ENCODE results near the gene ZFR2. TPM values are rescaled to one million over a fixed set of nuclear protein-coding genes. Genes with fewer than 3 reads are reported as not detected.

Gene ZFR2
- total and polyA plus RNA-seq, 2 of the 8 experiments (the other 6 are each of a cell fraction or from before 2014, with no cell fraction given): 14.5 to 28.4 TPM

GRCh38 chr19:3867971-3868769, 668 bp downstream of the ZFR2 start:
- WGBS, 2 experiments (ENCODE audit: extremely low coverage in 1 of 2, insufficient coverage in 1 of 2, insufficient read length in 1 of 2, insufficient replicate concordance in 2 of 2, low coverage in 1 of 2, low lambda C conversion rate in 2 of 2, missing lambda C conversion rate in 1 of 2): 59% methylated on average over 11 of the region's 30 CpGs; no CpG with 5 or more reads in 1 of the 2 experiments
- DNase-seq (ENCODE audit: low read depth in 1 of 2, low spot score in 2 of 2): peak in 1 of 2 experiments; percentile 59
- peak overlapping the region; percentile 76 to 83 for H3K4me2 ChIP-seq (ENCODE audit: insufficient read depth in 1 of 2, low read depth in 2 of 2, low read length in 2 of 2)
- no peak overlapping the region; the same call in 1 of the 2 replicates for H3K27ac ChIP-seq (ENCODE audit: low read depth, low read length)
- no peaks in the 10 kb centered on the region; the same call in 1 of the 2 replicates for H3K23me2 ChIP-seq (ENCODE audit: low read depth, low read length)
- POLR2A ChIA-PET (ENCODE audit: partially characterized antibody): interaction anchor here (0.6 to 1.7 kb wide), 9 partner anchors 9 to 180 kb away, joined by 3 to 4 read pairs (median 4); partner anchors contain the start of genes DAPK3, EEF2 and NMRK2
- H4K91ac ChIP-seq (replicated peaks; ENCODE audit: insufficient read length, low read length): no peak overlapping the region
- no peak overlapping the region for H3K23ac ChIP-seq (ENCODE audit: insufficient read length)
- CTCF ChIA-PET (ENCODE audit: partially characterized antibody): no interaction called here
- H3K9ac ChIP-seq (replicated peaks in 1 of 4; ENCODE audit: extremely low read depth in 1 of 4, low read depth in 3 of 4, low read length in 3 of 4): peak overlapping the region in 3 of 4 experiments; percentile 29 to 75 (median 57); a peak in 4 of 7 replicates
- H3K27me3 ChIP-seq (replicated peaks in 1 of 4; ENCODE audit: control insufficient read depth in 3 of 4, extremely low read depth in 1 of 4, insufficient read depth in 3 of 4, low read length in 3 of 4): peaks cover 0 to 18% (median 13%) of the 10 kb centered on the region in 4 experiments; a peak in 6 of 7 replicates
- H2BK20ac ChIP-seq (ENCODE audit: low read length): peak overlapping the region; percentile 80; the same call in 1 of the 2 replicates
- H3K9me3 ChIP-seq (ENCODE audit: insufficient read depth in 2 of 2, low read depth in 1 of 2, low read length in 1 of 2): peaks cover 6 to 8% of the 10 kb centered on the region in 2 experiments; a peak in 3 of 4 replicates
- H4K5ac ChIP-seq (ENCODE audit: insufficient read length, low read depth, low read length): no peak overlapping the region
- peaks cover 0 to 7% of the 10 kb centered on the region in 2 experiments for H4K20me1 ChIP-seq (replicated peaks in 1 of 2; ENCODE audit: control insufficient read depth in 1 of 2, insufficient read depth in 2 of 2, low read length in 2 of 2)
- H2AK5ac ChIP-seq (ENCODE audit: low read depth, low read length): no peak overlapping the region
- no peak for FAIRE-seq
- H3K4ac ChIP-seq (replicated peaks; ENCODE audit: insufficient read length, low read depth, low read length): no peak overlapping the region
- H3K56ac ChIP-seq (replicated peaks; ENCODE audit: insufficient read length, low read depth, low read length): no peak overlapping the region
- TF ChIP-seq KDM1A (IDR thresholded peaks at IDR 0.05; ENCODE audit: borderline replicate concordance, low read length) (no peak), RAD21 (IDR thresholded peaks at IDR 0.05 in 1 of 2, conservative IDR thresholded peaks at IDR 0.05 in 1 of 2; ENCODE audit: low read depth in 2 of 2, low read length in 2 of 2) (peak in 1 of 2 experiments; percentile 34; a peak in 2 of 4 replicates)
- TF ChIP-seq, protein P1, sequence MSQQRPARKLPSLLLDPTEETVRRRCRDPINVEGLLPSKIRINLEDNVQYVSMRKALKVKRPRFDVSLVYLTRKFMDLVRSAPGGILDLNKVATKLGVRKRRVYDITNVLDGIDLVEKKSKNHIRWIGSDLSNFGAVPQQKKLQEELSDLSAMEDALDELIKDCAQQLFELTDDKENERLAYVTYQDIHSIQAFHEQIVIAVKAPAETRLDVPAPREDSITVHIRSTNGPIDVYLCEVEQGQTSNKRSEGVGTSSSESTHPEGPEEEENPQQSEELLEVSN (IDR thresholded peaks at IDR 0.05): 0 out of 2 replicates have a peak, but pooled peaks have one; percentile 11
- no peak overlapping the region for H2BK5ac ChIP-seq (ENCODE audit: low read depth, low read length)
- peaks cover 7% of the 10 kb centered on the region; the same call in 1 of the 2 replicates for H3K79me1 ChIP-seq (ENCODE audit: low read depth, low read length)
- H3K18ac ChIP-seq (ENCODE audit: extremely low read depth, low read length): peak overlapping the region; percentile 60
- H2BK120ac ChIP-seq (replicated peaks; ENCODE audit: low read depth, low read length): no peak overlapping the region
- peak overlapping the region; percentile 87 for H4K8ac ChIP-seq (ENCODE audit: extremely low read depth, insufficient read depth, low read length)
- H3K4me1 ChIP-seq (replicated peaks in 1 of 4; ENCODE audit: control insufficient read depth in 3 of 4, insufficient read depth in 4 of 4, low read length in 3 of 4): peaks cover 0 to 13% (median 8%) of the 10 kb centered on the region in 4 experiments; a peak in 5 of 7 replicates
- no peaks in the 10 kb centered on the region for H3K36me3 ChIP-seq (ENCODE audit: control insufficient read depth in 2 of 4, insufficient read depth in 4 of 4, low read length in 3 of 4)
- H2BK15ac ChIP-seq (ENCODE audit: low read length): no peak overlapping the region
- no peak overlapping the region for H2BK12ac ChIP-seq (ENCODE audit: low read depth, low read length)
- no peak overlapping the region for H2AFZ ChIP-seq (ENCODE audit: low read length)
- H3K79me2 ChIP-seq (ENCODE audit: control insufficient read depth in 1 of 2, insufficient read depth in 2 of 2, low read length in 2 of 2): peaks cover 0 to 12% of the 10 kb centered on the region in 2 experiments; a peak in 2 of 4 replicates
- H3K14ac ChIP-seq (ENCODE audit: insufficient read length): no peak overlapping the region
- peak overlapping the region; percentile 23 to 75 (median 42) for H3K4me3 ChIP-seq (ENCODE audit: extremely low read depth in 1 of 4, insufficient read depth in 2 of 4, low read depth in 3 of 4, low read length in 4 of 4)

Data from H1 (cell line).